ENCODE results near the gene UFSP1. TPM values are rescaled to one million over a fixed set of nuclear protein-coding genes. Genes with fewer than 3 reads are reported as not detected.

UFSP1 gene
- total RNA-seq, 1 experiment from 2014 or later = 5.6 TPM

GRCh38 chr7:100895956-100896731 lies 6.6 kb upstream of the UFSP1 start:
- Histone ChIP-seq H3K36me3 (ENCODE audit: control insufficient read depth in 1 of 2, insufficient read depth in 2 of 2, low read length in 2 of 2) (no peaks in the 10 kb centered on the region), H3K9me3 (ENCODE audit: control insufficient read depth in 1 of 2, insufficient read depth in 1 of 2, low read depth in 1 of 2, low read length in 2 of 2) (no peaks in the 10 kb centered on the region), H3K27me3 (ENCODE audit: insufficient read depth, low read length) (no peaks in the 10 kb centered on the region; the same call in 1 of the 2 replicates), H3K4me2 (ENCODE audit: low read length) (peak overlapping the region; percentile 91), H3K4me3 (replicated peaks in 1 of 2; ENCODE audit: low read depth in 1 of 2, low read length in 2 of 2) (peak overlapping the region; percentile 37 to 56), H3K4me1 (ENCODE audit: control insufficient read depth in 1 of 2, insufficient read depth in 2 of 2, low read length in 2 of 2) (peaks cover 5 to 36% of the 10 kb centered on the region in 2 experiments), H4K20me1 (ENCODE audit: insufficient read depth) (no peaks in the 10 kb centered on the region), H2AFZ (ENCODE audit: low read depth, low read length, poor library complexity, severe bottlenecking) (peak overlapping the region; percentile 74), H3K9ac (ENCODE audit: low read length) (no peak overlapping the region), H3K79me2 (ENCODE audit: insufficient read depth, low read length) (no peaks in the 10 kb centered on the region), H3K9me2 (ENCODE audit: insufficient read depth) (no peaks in the 10 kb centered on the region), H3K27ac (ENCODE audit: low read depth, low read length) (no peak overlapping the region)
- ATAC-seq = peak; percentile 50
- intact Hi-C loops (cut with micrococcal nuclease) = loop anchor here (1.0 to 5.0 kb wide), 3 partner anchors 241 to 387 kb away; no protein-coding TSS in a partner anchor
- DNase-seq (ENCODE audit: low read depth, low spot score) = no peak
- ChIA-PET RAD21 (ENCODE audit: low non-redundant PET in 1 of 2, low total read pairs in 2 of 2, uncharacterized antibody in 2 of 2, unreplicated experiment in 2 of 2) (no interaction called here), CTCF (interaction anchor here (1.4 to 2.7 kb wide), 2 partner anchors 386 to 387 kb away, joined by 6 to 8 read pairs; no protein-coding TSS in a partner anchor), POLR2A (interaction anchor here (0.7 kb wide), 1 partner anchor 387 kb away, joined by 3 read pairs; no protein-coding TSS in a partner anchor)
- no peak for TF ChIP-seq ZNF274 (IDR thresholded peaks at IDR 0.05; ENCODE audit: low read depth, low read length)
- no TSS peak for BruUV-seq (replicated peaks)

- peak; percentile 20 for ATAC-seq
- no peak for DNase-seq (ENCODE audit: low read depth, low spot score)
- no peaks in the 10 kb centered on the region for H4K20me1 ChIP-seq (ENCODE audit: insufficient read depth)
- ChIA-PET POLR2A (interaction anchor here (0.7 kb wide), 1 partner anchor 387 kb away, joined by 3 read pairs; no protein-coding TSS in a partner anchor), CTCF (interaction anchor here (1.0 to 1.4 kb wide), 2 partner anchors 15 to 387 kb away, joined by 3 to 6 read pairs; no protein-coding TSS in a partner anchor), RAD21 (ENCODE audit: low non-redundant PET in 1 of 2, low total read pairs in 2 of 2, uncharacterized antibody in 2 of 2, unreplicated experiment in 2 of 2) (no interaction called here)
- peak within 1 kb of the TSS; percentile 74 for H2AFZ ChIP-seq (ENCODE audit: low read depth, low read length, poor library complexity, severe bottlenecking)
- H3K27ac ChIP-seq (ENCODE audit: low read depth, low read length) = no peak within 1 kb of the TSS
- peak within 1 kb of the TSS; percentile 36 for H3K9ac ChIP-seq (ENCODE audit: low read length)
- peak within 1 kb of the TSS; percentile 44 to 60 for H3K4me3 ChIP-seq (replicated peaks in 1 of 2; ENCODE audit: low read depth in 1 of 2, low read length in 2 of 2)
- H3K9me3 ChIP-seq (ENCODE audit: control insufficient read depth in 1 of 2, insufficient read depth in 1 of 2, low read depth in 1 of 2, low read length in 2 of 2) = no peaks in the 10 kb centered on the region
- H3K27me3 ChIP-seq (ENCODE audit: insufficient read depth, low read length) = no peaks in the 10 kb centered on the region; the same call in 1 of the 2 replicates
- peak within 1 kb of the TSS; percentile 91 for H3K4me2 ChIP-seq (ENCODE audit: low read length)
- no peaks in the 10 kb centered on the region for H3K79me2 ChIP-seq (ENCODE audit: insufficient read depth, low read length)
- H3K4me1 ChIP-seq (ENCODE audit: control insufficient read depth in 1 of 2, insufficient read depth in 2 of 2, low read length in 2 of 2) = peaks cover 11 to 41% of the 10 kb centered on the region in 2 experiments
- H3K36me3 ChIP-seq (ENCODE audit: control insufficient read depth in 1 of 2, insufficient read depth in 2 of 2, low read length in 2 of 2) = no peaks in the 10 kb centered on the region
- no TSS peak for BruUV-seq (replicated peaks)
- intact Hi-C loops (cut with micrococcal nuclease) = loop anchor here (1.0 to 5.0 kb wide), 2 partner anchors 242 to 297 kb away; no protein-coding TSS in a partner anchor
- no peaks in the 10 kb centered on the region for H3K9me2 ChIP-seq (ENCODE audit: insufficient read depth)
- TF ChIP-seq, protein P1, sequence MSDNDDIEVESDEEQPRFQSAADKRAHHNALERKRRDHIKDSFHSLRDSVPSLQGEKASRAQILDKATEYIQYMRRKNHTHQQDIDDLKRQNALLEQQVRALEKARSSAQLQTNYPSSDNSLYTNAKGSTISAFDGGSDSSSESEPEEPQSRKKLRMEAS (IDR thresholded peaks at IDR 0.05) = no peak
- TF ChIP-seq RAD21 (IDR thresholded peaks at IDR 0.05; ENCODE audit: low read depth) = no peak
Measured at GRCh38 chr7:100895701-100895955, 6.1 kb upstream of the UFSP1 start, which contains the start of gene ACHE. Gene ACHE, minus strand, starts transcription at chr7:100895888. Its CDS starts 1,656 bp downstream, at chr7:100894232.
